Measurements from ENCODE around the gene TMOD4. TPM values are rescaled to one million over a fixed set of nuclear protein-coding genes. Genes with fewer than 3 reads are reported as not detected.

Gene TMOD4
- total and polyA plus RNA-seq, 2 of the 13 experiments (the other 11 are each of a cell fraction or from before 2014, with no cell fraction given) = 0.66 TPM; not detected in 1

DNA sequence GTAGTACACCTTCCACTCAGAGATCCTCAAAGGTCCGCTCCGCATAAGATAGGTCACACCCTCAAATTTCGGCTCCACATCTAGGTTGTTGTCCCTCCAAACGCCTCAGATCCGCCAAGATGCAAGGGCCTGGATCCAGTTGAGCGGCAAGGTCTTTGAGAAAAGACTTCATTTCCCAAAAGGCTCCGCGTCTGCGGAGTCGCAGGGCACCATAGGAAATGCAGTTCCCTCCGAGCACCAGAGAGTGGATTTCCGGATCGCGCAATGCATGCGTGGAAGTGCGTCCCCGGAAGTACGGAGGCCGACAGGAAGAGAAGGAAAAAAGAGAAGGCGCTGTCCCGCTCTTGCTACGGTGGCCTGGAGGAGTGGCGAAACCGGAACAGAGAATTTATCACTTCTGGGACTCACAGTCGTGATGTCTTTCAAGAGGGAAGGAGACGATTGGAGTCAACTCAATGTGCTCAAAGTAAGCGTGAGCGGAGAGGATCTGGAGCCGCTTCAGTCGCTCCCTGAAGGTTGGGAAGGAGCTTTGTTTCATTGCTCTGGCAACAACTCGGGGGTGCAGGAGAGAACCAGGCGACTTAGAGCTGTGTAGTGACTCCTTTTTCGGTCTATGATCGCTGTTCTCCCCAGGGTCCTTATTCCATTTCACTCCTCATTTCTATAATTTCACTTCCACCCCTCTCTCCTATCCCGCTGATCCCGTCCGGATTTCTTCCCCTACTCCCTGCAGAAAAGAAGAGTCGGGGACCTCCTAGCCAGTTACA lies 9.9 kb downstream of the TMOD4 start, which contains the start of the genes LYSMD1 and SCNM1 (continued):
- no peak for TF ChIP-seq ZNF569 (CRISPR knock-in tag; IDR thresholded peaks at IDR 0.05; ENCODE audit: borderline replicate concordance)
- TF ChIP-seq GATAD2A (CRISPR knock-in tag; IDR thresholded peaks at IDR 0.05) = peak; percentile 69
- TF ChIP-seq ZNF317 (CRISPR knock-in tag; IDR thresholded peaks at IDR 0.05) = 0 out of 2 replicates have a peak, but pooled peaks have one; percentile 71
- TF ChIP-seq ZNF670 (CRISPR knock-in tag; IDR thresholded peaks at IDR 0.05; ENCODE audit: borderline replicate concordance) = peak; percentile 81; the same call in 1 of the 2 replicates
- no peak for TF ChIP-seq ZNF138 (CRISPR knock-in tag; IDR thresholded peaks at IDR 0.05; ENCODE audit: low read depth)
- TF ChIP-seq KMT2B (CRISPR knock-in tag; IDR thresholded peaks at IDR 0.05) = peak; percentile 95
- peak; percentile 93 for TF ChIP-seq PHF21A (CRISPR knock-in tag; IDR thresholded peaks at IDR 0.05)
- TF ChIP-seq, protein P1, sequence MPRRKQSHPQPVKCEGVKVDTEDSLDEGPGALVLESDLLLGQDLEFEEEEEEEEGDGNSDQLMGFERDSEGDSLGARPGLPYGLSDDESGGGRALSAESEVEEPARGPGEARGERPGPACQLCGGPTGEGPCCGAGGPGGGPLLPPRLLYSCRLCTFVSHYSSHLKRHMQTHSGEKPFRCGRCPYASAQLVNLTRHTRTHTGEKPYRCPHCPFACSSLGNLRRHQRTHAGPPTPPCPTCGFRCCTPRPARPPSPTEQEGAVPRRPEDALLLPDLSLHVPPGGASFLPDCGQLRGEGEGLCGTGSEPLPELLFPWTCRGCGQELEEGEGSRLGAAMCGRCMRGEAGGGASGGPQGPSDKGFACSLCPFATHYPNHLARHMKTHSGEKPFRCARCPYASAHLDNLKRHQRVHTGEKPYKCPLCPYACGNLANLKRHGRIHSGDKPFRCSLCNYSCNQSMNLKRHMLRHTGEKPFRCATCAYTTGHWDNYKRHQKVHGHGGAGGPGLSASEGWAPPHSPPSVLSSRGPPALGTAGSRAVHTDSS (CRISPR knock-in tag; conservative IDR thresholded peaks at IDR 0.05) = peak; percentile 98
- TF ChIP-seq CEBPB (IDR thresholded peaks at IDR 0.05; ENCODE audit: borderline replicate concordance, low read depth, low read length) = peak; percentile 56; the same call in 1 of the 2 replicates
- no peak for TF ChIP-seq THAP8 (CRISPR knock-in tag; IDR thresholded peaks at IDR 0.05; ENCODE audit: borderline replicate concordance)
- TF ChIP-seq GFI1 (CRISPR knock-in tag; IDR thresholded peaks at IDR 0.05; ENCODE audit: borderline replicate concordance) = peak; percentile 60; the same call in 1 of the 2 replicates
- TF ChIP-seq NFYC (CRISPR knock-in tag; IDR thresholded peaks at IDR 0.05) = peak; percentile 39; the same call in 1 of the 2 replicates
- TF ChIP-seq ZNF33B (CRISPR knock-in tag; IDR thresholded peaks at IDR 0.05) = no peak
- no peak for TF ChIP-seq ZNF724P (CRISPR knock-in tag; IDR thresholded peaks at IDR 0.05; ENCODE audit: borderline replicate concordance)
- TF ChIP-seq, protein P2, sequence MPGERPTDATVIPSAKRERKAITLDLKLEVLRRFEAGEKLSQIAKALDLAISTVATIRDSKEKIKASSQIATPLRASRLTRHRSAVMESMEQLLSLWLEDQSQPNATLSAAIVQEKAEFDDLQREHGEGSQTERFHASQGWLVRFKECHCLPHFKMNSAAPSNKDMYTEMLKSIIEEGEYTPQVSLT (CRISPR knock-in tag; IDR thresholded peaks at IDR 0.05; ENCODE audit: borderline replicate concordance, low read depth) = peak; percentile 94; the same call in 1 of the 2 replicates
- TF ChIP-seq ZNF543 (CRISPR knock-in tag; IDR thresholded peaks at IDR 0.05) = peak; percentile 49; the same call in 1 of the 2 replicates
- TF ChIP-seq HDAC1 (CRISPR knock-in tag; IDR thresholded peaks at IDR 0.05) = peak; percentile 96; the same call in 1 of the 2 replicates
- peak; percentile 91; the same call in 1 of the 2 replicates for TF ChIP-seq IRF9 (CRISPR knock-in tag; IDR thresholded peaks at IDR 0.05; ENCODE audit: borderline replicate concordance)
- peak; percentile 58; the same call in 1 of the 2 replicates for TF ChIP-seq ZSCAN9 (CRISPR knock-in tag; IDR thresholded peaks at IDR 0.05; ENCODE audit: borderline replicate concordance)
- TF ChIP-seq ARID5B (CRISPR knock-in tag; IDR thresholded peaks at IDR 0.05) = peak; percentile 46; the same call in 1 of the 2 replicates
- TF ChIP-seq PHF8 (CRISPR knock-in tag; IDR thresholded peaks at IDR 0.05) = peak; percentile 91
- peak; percentile 60; the same call in 1 of the 2 replicates for TF ChIP-seq ZSCAN31 (CRISPR knock-in tag; IDR thresholded peaks at IDR 0.05; ENCODE audit: low read depth)

Measured in HepG2 (cell line).